MCF 10A (cell line): ENCODE measurements around the gene MKNK1. TPM values are rescaled to one million over a fixed set of nuclear protein-coding genes. Genes with fewer than 3 reads are reported as not detected.

ENCODE experiments used
- total RNA-seq: library from RNA; stranded (reverse); gene quantifications from 2 replicates; pipeline ENCODE4 v1.2.3, GENCODE V29; 2022

The MKNK1 gene
- total RNA-seq, 1 experiment from 2014 or later: 25.6 TPM

Other genes with a start within 250 kb of the MKNK1 start
- gene FAAH, start 210.0 kb downstream of the MKNK1 start, total RNA-seq: 17.3 and 19.3 TPM in 2 replicates
- not detected in 2 replicates for gene DMBX1, start 114.4 kb downstream of the MKNK1 start, total RNA-seq
- not detected in 2 replicates for gene KNCN, start 52.6 kb downstream of the MKNK1 start, total RNA-seq
- gene MOB3C, start 12.5 kb upstream of the MKNK1 start, total RNA-seq: 5.8 and 5.9 TPM in 2 replicates
- 43.2 and 44.1 TPM in 2 replicates for gene ATPAF1, start 64.1 kb upstream of the MKNK1 start, total RNA-seq
- not detected in 2 replicates for gene TEX38, start 67.6 kb upstream of the MKNK1 start, total RNA-seq
- 33.9 and 48.1 TPM in 2 replicates for gene EFCAB14, start 114.8 kb upstream of the MKNK1 start, total RNA-seq
- 5.9 and 10.1 TPM in 2 replicates for gene CYP4B1, start 194.8 kb upstream of the MKNK1 start, total RNA-seq